Measurements from ENCODE around the gene ZBTB24. TPM values are rescaled to one million over a fixed set of nuclear protein-coding genes. Genes with fewer than 3 reads are reported as not detected.

The ZBTB24 gene
- total RNA-seq, 1 experiment from 2014 or later, result 12.7 TPM

DNA sequence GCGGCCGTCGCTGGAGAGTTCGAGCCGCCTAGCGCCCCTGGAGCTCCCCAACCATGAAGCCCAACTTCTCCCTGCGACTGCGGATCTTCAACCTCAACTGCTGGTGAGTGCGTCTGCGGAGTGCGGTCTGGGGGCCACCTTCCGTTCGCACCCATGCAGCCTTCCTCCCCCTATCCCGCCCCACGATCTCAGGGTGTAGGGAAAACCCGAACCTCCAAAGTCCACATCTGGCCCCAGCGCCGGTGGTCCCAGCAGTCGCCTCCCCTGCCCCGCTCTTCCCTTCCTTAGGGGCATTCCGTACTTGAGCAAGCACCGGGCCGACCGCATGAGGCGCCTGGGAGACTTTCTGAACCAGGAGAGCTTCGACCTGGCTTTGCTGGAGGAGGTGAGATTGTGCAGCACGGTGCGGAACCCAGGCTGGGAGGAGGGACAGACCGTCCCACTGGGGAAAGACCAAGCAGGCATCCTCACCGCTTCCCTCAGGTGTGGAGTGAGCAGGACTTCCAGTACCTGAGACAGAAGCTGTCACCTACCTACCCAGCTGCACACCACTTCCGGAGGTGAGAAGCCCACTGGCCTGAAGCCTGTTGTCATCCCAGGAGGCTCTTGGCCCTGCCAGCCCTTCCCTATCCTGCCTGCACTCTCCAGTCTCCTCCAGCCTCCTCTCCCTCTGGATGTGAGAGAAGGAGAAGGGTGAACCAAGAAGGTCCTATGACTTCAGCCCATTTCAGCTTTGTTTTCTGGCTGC is 41.8 kb downstream of the ZBTB24 start:
- in situ Hi-C loops (cut with HindIII; ENCODE audit: low sequenced_read_pairs), result no loop called here

DNA sequence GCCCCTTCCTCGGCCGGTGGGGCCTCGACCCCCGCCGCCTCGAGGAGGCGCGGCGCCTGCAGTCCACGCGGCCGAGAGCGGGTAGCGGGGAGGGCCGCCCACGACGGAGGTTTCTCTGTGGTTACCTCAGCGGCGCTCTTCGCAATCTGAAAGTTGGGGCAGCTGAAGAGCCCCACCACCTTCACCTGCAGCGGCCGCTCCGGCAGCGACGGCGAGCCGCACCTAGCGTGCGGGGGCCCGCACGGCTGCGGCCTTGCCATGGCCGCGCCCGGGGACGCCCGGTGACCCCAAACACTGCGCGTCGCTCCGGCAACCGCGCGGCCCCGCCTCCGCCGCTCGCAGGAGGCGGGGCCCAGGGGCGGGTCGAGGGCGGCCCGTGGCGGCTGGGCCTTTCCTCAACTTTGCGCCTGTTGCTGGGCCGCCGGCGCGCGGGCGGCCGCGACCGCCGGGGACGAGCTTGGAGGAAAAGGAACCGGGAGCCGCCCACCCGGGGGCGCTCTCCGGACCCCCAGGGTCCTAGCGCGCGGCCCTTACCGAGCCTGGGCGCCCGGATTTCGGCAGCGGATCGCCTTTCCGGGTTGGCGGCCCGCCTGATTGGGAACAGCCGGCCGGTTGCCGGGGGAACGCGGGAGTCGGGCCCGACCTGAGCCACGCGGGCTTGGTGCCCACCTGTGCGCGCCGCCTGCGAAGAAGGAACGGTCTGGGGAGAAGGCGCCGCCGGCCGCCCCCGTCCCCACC is 42.5 kb downstream of the ZBTB24 start, which contains the start of the genes PPIL6 and SMPD2:
Gene PPIL6 (minus strand): TSS at position 298 of the 738 bp plus-strand sequence. CDS start 38 bp downstream, at position 260.
Gene SMPD2 (plus strand): TSS at position 394 of the 738 bp plus-strand sequence. CDS start 398 bp downstream, outside the sequence.
- DNase-seq (ENCODE audit: low spot score), result peak; percentile 86
- in situ Hi-C loops (cut with HindIII; ENCODE audit: low sequenced_read_pairs), result no loop called here

More for the DNA sequence above, 41.8 kb downstream of the ZBTB24 start:
- peak; percentile 68 for DNase-seq (ENCODE audit: low spot score)

DNA sequence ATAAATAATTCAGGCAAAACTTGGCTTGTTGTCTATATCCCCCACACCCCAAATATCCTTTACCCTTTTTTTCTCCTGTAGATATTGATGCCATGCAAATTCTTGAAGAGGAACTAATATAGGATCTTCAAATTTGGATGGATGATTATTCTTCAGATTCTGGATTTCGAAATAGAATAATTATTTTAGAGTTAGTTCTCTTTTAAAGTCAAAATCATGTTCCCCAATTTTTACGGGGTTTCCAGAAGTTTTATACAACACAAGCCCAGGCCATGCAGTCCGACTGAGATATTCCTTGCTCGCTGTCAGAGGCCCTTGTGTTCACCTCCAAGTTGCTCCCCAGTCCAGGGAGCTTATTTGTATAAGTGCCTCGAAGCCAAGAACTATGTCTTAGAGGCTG is 47.0 kb downstream of the ZBTB24 start:
- in situ Hi-C loops (cut with HindIII; ENCODE audit: low sequenced_read_pairs), result no loop called here

DNA sequence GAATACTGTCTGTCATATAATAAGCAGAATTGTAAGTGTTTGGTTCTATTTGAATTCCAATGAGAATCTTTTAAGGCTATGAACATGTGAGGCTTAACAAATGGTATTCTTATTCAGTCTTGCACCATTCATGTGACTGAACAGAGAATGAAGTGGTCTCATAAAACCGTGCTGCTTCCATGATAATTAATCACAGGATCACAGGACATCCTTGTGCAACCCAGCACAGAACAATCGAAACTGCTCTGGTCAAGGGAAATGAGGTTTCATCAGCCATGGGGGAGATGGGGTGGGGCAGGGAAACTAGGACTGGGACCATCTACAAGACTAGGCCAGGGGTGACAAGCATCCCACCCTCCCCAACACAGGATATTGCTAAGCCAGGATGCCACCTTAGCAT is 48.6 kb downstream of the ZBTB24 start:
- in situ Hi-C loops (cut with HindIII; ENCODE audit: low sequenced_read_pairs), result no loop called here
- DNase-seq (ENCODE audit: low spot score), result no peak

More for the DNA sequence above, 47.0 kb downstream of the ZBTB24 start:
- no peak for DNase-seq (ENCODE audit: low spot score)

DNA sequence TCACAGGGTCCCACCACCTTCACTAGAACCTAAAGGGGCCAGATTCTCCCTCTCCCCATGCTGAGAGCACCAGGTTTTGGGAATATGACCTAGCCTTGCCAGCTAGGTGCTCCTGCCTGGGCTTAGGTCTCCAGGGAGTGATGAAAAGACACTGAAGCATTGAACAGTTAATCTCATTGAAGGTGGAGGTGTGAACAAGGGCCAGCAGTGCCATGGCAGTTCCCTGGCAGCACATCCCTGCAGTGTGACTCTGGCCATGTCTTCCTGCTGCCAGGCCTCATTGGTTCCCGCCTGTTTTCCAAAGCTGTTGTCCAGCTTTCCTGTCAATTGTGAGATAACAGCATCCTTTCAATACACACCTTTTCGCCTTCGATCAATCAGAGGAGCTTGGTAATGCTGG is 53.5 kb downstream of the ZBTB24 start:
- DNase-seq (ENCODE audit: low spot score), result peak; percentile 52
- in situ Hi-C loops (cut with HindIII; ENCODE audit: low sequenced_read_pairs), result no loop called here

DNA sequence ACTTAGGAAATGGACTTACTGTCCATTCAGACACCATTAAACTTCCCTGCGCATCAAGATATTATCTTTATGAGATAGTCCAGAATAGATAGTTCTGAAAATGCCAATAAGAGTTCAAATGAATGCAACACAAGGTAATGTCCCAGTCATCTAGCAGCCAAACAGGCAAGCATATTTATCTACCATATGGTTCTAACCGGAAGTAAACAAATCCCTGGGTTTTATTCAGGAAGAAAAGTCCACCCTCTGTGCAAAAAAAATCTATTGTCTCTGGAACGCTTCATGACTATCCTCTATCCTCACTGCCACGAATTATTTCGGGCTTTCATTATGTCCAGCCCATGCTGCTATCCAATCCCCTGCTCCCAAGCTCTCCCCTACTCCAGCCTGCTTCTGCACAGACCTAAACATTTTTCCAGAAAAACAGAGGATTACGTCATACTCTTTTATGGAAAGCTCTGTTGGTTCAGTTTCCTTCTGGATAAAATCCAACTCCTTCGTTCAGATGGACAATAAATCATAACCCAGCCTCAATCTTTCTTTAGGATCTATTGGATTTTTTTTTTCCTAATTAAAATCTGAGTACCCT is 54.0 kb downstream of the ZBTB24 start:
- in situ Hi-C loops (cut with HindIII; ENCODE audit: low sequenced_read_pairs), result no loop called here

DNA sequence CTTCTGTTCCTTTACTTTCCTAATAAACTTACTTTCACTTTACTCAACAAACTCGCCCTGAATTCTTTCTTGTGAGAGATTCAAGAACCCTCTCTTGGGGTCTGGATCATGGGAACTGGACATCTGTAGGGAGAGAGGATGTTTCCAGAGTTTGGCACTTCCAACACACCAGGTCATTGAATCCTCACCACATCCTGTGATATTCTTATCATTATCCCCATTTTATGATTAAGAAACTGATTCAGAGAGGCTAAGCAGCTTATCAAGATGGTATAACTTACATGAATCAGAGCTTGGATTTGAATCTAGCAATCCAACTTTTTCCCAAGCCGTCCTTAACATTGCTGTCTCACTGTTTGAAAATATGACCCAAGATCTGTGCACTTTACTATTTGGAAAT is 58.1 kb downstream of the ZBTB24 start:
- no peak for DNase-seq (ENCODE audit: low spot score)
- in situ Hi-C loops (cut with HindIII; ENCODE audit: low sequenced_read_pairs), result no loop called here

More for the DNA sequence above, 54.0 kb downstream of the ZBTB24 start:
- peak; percentile 89 for DNase-seq (ENCODE audit: low spot score)

DNA sequence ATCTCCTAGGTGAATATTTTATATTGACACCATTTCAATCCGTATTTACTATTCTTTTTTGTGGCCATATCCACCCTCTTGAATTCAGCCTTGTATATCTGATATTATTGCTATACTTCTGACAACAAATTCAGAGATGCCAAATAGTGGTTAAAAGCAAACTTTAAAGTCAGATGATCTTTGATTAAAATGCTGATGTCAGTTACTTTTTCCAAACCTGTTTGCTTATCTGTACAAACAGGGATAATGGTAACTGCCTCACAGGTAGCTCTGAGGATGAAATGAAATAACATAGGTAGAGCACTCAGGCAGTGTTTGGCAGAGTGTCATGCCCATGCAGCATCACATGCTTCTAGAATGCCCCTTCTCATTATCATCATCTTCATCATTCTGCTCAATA is 61.8 kb downstream of the ZBTB24 start:
- in situ Hi-C loops (cut with HindIII; ENCODE audit: low sequenced_read_pairs), result no loop called here
- no peak for DNase-seq (ENCODE audit: low spot score)

DNA sequence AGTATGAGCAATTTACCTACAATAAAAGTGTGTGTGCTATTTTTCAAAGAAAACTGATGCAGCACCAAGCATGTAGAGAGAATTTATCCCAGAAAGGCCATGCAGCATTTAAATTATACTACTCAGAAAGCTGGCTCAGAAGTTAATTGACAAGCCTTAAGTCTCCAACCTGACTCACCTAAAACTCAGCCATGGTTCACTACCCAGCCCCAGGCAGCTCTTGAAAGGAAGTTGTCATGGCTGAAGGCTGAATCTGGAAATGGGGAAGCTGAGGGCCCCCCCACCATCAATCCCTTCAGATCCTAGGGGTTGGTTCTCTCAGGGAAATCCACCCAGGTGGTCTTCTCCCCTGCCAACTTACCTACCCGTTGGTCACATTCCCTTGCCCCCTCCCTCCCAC is 62.3 kb downstream of the ZBTB24 start:
- in situ Hi-C loops (cut with HindIII; ENCODE audit: low sequenced_read_pairs), result no loop called here
- DNase-seq (ENCODE audit: low spot score), result no peak

DNA sequence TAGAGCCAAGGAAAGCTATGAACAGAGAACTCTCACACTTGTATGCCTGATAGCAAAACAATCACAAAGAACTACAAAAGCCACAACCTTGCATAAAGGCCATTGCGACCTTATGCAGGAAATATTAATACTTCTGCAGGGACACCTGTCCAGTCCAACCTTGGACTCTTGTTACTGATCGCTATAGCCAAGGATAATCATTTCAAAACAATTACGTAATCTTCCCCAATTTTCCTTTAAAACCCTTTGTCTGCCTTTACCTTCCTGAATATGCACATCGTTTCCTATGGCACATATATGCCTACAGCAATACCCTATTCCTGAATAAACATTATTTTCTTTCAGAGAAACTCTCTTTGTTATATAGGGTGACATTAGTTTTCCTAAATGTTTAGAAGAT is 65.4 kb downstream of the ZBTB24 start:
- DNase-seq (ENCODE audit: low spot score), result no peak
- in situ Hi-C loops (cut with HindIII; ENCODE audit: low sequenced_read_pairs), result no loop called here

Other genes with a start within 250 kb of the ZBTB24 start
- 153 and 190 TPM in 2 replicates for gene CD164, start 100.8 kb downstream of the ZBTB24 start, total RNA-seq (2014; rRNA removed; shearing (Covaris generic))
- 2.8 and 4.2 TPM in 2 replicates for gene PPIL6, start 42.6 kb downstream of the ZBTB24 start, total RNA-seq (2014; rRNA removed; shearing (Covaris generic))
- 16.1 and 21.8 TPM in 2 replicates for gene SMPD2, start 42.5 kb downstream of the ZBTB24 start, total RNA-seq (2014; rRNA removed; shearing (Covaris generic))
- gene MICAL1, start 27.4 kb downstream of the ZBTB24 start, total RNA-seq (2014; rRNA removed; shearing (Covaris generic)), result 20.4 and 21.3 TPM in 2 replicates
- 0.92 and 1.2 TPM in 2 replicates for gene AK9, start 208.0 kb upstream of the ZBTB24 start, total RNA-seq (2014; rRNA removed; shearing (Covaris generic))
- gene FIG4, start 208.1 kb upstream of the ZBTB24 start, total RNA-seq (2014; rRNA removed; shearing (Covaris generic)), result 14.0 and 27.5 TPM in 2 replicates